ENCODE data around the gene CLOCK.
"Not testable (repeated sequence)": the region's sequence is repeated elsewhere in the genome, so short reads cannot be mapped to it uniquely, and the experiment has no call there.

Gene CLOCK

GRCh38 chr4:55546756-55547465 is at the start of gene CLOCK:
Gene CLOCK, minus strand, starts transcription at chr4:55546909. Its CDS starts 64,124 bp downstream, at chr4:55482785.
- peak; percentile 90 for DNase-seq

GRCh38 chr4:55592014-55592413 is 45.3 kb upstream of the CLOCK start, which contains the start of gene PDCL2:
Gene PDCL2, minus strand, starts transcription at chr4:55592245. Its CDS starts 136 bp downstream, at chr4:55592109.
- DNase-seq = no peak

- DNase-seq = no peak
These were observed 41.5 kb upstream of the CLOCK start for GRCh38 chr4:55588160-55588559.

- DNase-seq = not testable (repeated sequence)
These were observed 36.1 kb upstream of the CLOCK start for GRCh38 chr4:55582773-55583172.

GRCh38 chr4:55578341-55579010 is 31.8 kb upstream of the CLOCK start:
- DNase-seq = no peak

- DNase-seq = no peak
These were observed 28.8 kb upstream of the CLOCK start for GRCh38 chr4:55575513-55575912.

- no peak for DNase-seq
These were observed 27.5 kb upstream of the CLOCK start for GRCh38 chr4:55574252-55574651.

- no peak for DNase-seq
These were observed 25.1 kb upstream of the CLOCK start for GRCh38 chr4:55571806-55572205.

GRCh38 chr4:55568905-55569504 is 22.3 kb upstream of the CLOCK start:
- no peak for DNase-seq

- DNase-seq = no peak
These were observed 15.2 kb upstream of the CLOCK start for GRCh38 chr4:55561889-55562288.

GRCh38 chr4:55560096-55560495 is 13.4 kb upstream of the CLOCK start:
- no peak for DNase-seq

- DNase-seq = no peak
These were observed 7.8 kb upstream of the CLOCK start for GRCh38 chr4:55554453-55555030.

GRCh38 chr4:55553441-55554201 is 6.9 kb upstream of the CLOCK start:
- no peak for DNase-seq

GRCh38 chr4:55551964-55552363 is 5.3 kb upstream of the CLOCK start:
- not testable (repeated sequence) for DNase-seq

GRCh38 chr4:55549888-55550287 is 3.2 kb upstream of the CLOCK start:
- no peak for DNase-seq

GRCh38 chr4:55547918-55548317 is 1.2 kb upstream of the CLOCK start:
- peak; percentile 19 for DNase-seq

GRCh38 chr4:55547466-55547770 is 709 bp upstream of the CLOCK start:
- DNase-seq = no peak

GRCh38 chr4:55546506-55546755 is 278 bp downstream of the CLOCK start:
- DNase-seq = no peak

GRCh38 chr4:55545641-55546505 is 836 bp downstream of the CLOCK start:
- peak; percentile 83 for DNase-seq

GRCh38 chr4:55545151-55545550 is 1.6 kb downstream of the CLOCK start:
- peak; percentile 54 for DNase-seq

- peak; percentile 19 for DNase-seq
These were observed 2.9 kb downstream of the CLOCK start for GRCh38 chr4:55543858-55544257.

GRCh38 chr4:55540271-55540670 is 6.4 kb downstream of the CLOCK start:
- DNase-seq = no peak

All from NCI-H82 (cell line).